ENCODE data around the gene MDK.

MDK gene

DNA sequence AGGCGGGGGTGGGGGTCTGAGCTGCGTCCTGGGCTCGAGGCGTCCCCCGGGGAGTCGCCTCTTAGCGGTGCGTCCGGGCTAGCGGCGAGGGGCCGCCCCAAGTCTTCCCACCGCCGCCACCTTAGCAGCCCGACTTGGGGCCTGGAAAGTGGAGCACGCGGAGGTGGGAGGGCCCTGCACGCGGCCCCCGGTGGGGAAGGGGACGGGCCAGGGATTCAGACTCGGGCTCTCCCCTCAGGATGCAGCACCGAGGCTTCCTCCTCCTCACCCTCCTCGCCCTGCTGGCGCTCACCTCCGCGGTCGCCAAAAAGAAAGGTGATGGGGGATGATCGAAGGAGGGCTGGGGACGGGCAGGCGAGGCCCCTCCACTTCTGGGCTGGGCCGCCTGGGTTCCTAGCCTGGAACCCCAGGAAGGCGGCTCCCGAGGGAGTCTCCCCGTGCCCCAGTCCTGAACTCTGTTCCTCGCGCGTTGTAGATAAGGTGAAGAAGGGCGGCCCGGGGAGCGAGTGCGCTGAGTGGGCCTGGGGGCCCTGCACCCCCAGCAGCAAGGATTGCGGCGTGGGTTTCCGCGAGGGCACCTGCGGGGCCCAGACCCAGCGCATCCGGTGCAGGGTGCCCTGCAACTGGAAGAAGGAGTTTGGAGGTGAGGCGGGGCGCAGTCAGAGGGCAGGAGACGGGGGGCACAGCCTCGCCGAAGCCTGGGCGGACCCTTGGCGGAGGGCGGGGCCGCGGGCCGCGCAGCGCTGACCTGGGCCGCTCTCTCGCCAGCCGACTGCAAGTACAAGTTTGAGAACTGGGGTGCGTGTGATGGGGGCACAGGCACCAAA lies 563 bp downstream of the MDK start:
- H3K4me3 ChIP-seq (ENCODE audit: low read depth, low read length): peak overlapping the region; percentile 81

DNA sequence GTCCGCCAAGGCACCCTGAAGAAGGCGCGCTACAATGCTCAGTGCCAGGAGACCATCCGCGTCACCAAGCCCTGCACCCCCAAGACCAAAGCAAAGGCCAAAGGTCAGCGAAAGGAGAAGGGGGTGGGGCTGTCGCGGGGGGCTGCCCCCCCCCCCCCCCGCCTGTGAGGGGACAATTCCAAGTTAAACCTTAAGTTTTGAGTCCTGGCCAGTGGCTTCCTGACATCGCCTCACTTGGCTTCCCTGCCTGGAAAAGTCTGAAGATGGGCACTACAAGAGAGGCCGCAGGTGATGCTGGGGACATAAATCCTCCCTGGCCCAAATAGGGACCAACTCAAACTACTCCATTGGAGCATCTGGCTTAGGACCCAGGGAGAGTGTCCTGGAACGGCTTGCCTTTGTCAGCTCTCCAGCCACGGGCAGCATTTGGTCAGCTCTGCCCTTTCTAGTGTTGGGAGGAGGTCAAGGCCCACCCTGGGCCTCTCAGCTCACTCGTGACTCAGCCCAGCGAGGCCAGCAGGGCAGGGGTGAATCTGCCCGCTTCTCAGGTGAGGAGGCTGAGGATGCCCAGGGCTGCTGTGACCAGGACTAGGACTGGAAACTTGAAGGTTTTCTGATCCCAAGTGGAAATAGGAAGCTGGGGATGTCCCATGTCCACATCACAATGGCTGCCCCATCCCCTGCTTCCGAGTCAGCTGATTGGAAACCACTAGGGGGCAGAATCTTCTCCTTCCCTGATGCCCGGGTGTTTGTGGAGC lies 1.4 kb downstream of the MDK start:
- H3K4me3 ChIP-seq (ENCODE audit: low read depth, low read length): peak overlapping the region; percentile 81

DNA sequence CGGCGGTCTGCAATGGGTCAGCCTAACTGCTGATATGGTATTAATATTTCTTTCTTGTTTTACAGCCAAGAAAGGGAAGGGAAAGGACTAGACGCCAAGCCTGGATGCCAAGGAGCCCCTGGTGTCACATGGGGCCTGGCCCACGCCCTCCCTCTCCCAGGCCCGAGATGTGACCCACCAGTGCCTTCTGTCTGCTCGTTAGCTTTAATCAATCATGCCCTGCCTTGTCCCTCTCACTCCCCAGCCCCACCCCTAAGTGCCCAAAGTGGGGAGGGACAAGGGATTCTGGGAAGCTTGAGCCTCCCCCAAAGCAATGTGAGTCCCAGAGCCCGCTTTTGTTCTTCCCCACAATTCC lies 1.9 kb downstream of the MDK start:
- H3K4me3 ChIP-seq (ENCODE audit: low read depth, low read length): no peak overlapping the region

DNA sequence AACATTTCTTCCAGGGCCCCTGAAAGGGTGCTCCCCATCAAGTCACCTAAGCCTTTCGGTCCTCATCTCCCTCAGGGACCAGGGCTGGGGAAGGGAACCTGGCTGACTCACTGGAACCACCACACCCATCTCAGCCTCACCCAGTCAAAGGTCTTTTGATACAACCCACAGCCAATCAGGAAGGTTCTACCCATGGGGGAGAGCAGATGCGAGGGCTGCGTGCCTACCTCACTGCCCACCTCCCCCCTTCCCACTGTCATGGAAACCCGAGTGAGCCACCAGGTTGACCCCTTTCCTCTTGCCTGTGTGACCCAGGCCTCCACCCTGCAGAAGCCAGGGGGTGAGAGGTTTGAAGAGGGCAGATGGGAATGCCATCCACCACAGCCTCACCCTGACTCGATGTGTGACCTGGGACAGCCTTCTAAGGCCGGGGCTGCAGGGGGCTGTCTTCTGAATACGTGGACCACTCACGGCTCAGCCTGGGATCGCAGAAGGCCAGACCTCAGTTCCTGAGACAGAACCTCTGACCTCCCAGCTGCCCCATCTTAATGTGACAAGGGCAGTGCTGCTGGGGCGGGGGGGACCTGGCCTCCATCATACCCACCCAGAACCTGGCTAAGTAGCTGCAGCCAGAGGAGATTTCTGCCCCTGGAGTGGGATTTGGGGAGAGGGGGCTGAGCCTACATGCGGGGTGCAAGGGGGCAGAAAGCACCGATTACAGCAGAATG lies 2.7 kb downstream of the MDK start:
- no peak overlapping the region for H3K4me3 ChIP-seq (ENCODE audit: low read depth, low read length)

DNA sequence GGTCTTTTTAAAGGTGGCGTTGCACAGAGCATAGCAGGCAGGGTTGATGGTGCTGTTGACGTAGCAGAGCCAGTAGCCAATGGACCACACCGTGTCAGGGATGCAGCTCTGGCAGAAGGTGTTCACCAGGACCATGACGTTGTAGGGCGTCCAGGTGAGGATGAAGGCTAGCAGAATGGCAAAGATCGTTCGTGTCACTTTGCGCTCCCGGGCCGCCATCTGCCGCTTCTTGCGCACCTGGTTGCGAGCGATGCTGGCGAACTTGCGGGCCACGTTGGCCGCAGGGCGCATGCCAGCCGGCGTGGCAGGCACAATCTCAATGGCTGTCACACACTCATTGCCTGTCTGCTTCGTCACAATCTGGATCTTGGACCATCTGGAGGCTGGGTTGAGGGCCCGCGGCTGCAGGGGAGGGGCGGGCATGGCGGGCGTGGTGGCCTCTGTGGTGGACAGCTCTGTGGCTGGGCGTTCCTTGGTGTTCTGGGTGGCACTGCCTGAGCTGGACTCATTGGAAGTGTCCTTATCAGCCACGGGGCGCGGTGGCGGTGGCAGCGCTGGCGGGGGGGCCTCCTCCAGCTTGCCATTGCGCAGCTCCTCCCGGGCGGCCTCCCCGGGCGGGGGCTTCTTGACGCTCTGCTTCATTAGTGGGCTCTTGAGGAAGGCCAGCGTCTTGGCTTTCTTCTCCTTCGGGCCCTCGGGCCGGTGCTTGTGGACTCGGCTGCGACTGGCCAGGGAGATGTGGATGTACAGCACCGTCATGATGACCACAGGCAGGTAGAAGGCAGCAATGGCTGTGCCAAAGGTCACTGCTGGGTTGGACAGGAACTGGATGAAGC lies 3.9 kb downstream of the MDK start:
- H3K4me3 ChIP-seq (ENCODE audit: low read depth, low read length): no peak overlapping the region

DNA sequence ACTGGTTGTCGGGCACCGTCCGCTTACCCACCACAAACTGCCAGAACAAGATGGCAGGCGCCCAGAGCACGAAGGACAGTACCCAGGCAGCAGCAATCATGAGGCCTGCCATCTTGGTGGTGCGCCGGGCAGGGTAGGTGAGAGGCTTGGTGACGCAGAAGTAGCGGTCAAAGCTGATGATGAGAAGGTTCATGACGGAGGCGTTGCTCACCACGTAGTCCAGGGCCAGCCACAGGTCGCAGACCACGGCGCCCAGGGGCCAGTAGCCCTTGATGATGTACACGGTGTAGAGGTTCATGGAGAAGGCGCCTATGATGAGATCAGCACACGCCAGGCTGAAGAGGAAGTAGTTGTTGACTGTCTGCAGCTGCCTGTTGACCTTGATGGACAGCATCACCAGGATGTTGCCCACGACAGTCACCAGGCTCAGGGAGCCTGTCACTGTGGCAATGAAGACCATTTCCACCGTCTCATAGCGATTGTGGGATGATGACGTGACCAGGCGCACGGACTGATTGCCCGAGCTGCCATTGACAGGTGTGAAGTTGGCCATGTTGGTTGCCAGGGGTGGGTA lies 4.6 kb downstream of the MDK start:
- H3K4me3 ChIP-seq (ENCODE audit: low read depth, low read length): no peak overlapping the region

DNA sequence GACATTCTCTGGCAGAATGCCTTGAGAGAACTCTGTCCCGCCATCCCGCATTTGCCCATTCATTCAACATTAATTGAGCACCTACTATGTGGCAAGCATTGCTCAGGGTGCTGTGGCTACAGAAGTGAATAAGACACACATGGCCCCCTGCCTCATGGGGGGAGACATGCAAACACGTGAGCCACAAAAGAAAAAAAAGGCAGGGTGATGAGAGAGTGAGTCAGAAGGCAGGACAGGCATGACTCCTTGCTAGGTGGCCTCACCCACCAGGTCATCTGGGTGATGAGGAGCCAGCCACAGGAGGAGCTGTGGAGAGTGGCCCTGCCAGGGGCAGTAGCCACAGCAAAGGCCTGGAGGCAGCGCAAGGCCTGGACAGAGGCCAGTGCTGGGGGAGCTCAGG lies 5.2 kb downstream of the MDK start:
- no peak overlapping the region for H3K4me3 ChIP-seq (ENCODE audit: low read depth, low read length)

DNA sequence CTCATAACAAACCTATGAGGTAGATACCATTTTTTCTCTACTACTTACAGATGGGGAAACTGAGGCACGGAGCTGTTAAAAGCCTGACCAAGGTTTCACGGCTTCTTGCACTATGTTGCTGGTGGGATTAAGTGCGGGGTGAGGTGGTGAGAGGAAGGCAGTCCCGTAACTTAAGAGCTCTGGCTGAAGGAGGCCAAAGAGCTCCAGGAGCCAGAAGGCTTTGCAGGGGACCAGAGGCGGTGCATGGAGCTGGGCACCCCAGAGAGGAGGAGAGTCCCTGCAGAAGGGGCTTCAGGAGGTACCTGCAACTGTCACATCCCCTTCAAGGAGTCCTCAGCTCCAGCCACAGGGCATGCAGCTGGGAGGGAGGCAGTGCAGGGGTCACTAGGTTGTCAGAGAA lies 6.0 kb downstream of the MDK start:
- no peak overlapping the region for H3K4me3 ChIP-seq (ENCODE audit: low read depth, low read length)

DNA sequence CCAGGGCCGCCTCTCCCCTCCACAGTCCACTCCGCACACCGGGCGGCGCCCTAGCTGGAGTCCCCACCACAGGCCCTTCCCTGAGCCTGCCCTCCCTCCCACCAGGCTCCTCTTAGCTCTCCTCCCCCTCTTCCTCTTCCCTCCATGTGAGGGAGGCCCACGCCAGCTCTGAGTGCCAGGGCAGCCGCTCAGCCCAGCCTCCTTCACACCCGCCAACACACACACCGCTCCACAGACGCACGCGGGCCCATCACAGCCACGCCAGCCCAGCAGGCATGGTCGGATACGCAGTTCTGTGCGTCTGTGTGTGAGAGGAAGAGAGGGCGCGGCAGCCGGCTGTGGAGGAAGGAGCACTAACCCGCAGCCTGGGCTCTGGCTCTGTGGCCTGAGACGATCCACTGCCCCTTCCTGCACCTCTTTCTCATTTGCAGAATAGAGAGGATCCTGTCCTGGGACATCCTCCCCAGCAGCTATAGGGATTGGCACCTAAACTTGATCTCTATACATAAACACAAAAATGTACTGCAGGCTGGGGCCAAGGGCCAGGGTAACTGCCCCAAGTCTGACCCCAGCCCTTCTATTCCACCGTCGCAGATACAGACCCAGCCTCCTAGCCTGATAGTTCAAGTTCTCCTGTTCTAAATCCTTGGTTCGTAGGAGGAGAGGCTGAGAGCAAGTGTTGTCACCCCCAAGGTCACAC lies 6.6 kb downstream of the MDK start:
- H3K4me3 ChIP-seq (ENCODE audit: low read depth, low read length): no peak overlapping the region

DNA sequence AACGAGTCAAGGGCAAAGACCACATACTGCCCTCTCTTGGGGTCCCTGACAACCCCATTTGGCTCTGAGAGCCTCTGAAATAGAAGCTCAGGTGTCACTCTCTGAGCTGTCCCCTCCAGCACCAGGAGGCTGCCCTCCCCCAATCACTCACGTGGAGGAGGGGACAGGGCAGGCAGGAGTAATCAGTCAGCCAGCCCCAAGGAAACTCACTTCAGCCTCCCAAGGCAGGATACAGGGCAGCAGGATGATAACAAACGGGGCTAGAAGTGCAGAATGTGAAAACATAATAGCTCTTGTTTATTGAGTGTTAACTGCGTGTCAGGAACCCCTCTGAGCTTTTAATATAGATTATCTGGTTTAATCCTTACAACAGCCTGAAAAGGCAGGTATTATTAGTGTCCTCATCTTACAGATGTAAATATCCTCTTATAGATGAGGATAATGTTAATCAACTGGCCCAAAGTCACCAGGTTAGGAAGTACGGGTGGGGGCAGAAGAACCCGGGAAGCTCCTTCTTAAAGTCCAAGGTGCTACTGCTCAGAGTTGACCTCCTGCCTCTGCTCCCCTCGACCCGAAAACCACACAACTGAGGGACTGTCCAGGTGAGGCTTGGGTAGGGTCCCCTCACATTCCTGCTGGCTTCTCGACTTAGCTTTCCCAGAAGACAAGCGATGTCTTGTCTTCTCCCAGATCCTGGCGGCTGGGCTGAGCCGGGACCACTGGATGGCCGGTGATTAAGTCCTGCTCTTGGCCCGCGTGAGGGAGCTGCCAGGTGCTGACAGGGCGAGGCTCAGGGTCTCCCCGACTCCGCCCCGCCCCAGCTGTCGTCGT lies 7.4 kb downstream of the MDK start:
- H3K4me3 ChIP-seq (ENCODE audit: low read depth, low read length): no peak overlapping the region

DNA sequence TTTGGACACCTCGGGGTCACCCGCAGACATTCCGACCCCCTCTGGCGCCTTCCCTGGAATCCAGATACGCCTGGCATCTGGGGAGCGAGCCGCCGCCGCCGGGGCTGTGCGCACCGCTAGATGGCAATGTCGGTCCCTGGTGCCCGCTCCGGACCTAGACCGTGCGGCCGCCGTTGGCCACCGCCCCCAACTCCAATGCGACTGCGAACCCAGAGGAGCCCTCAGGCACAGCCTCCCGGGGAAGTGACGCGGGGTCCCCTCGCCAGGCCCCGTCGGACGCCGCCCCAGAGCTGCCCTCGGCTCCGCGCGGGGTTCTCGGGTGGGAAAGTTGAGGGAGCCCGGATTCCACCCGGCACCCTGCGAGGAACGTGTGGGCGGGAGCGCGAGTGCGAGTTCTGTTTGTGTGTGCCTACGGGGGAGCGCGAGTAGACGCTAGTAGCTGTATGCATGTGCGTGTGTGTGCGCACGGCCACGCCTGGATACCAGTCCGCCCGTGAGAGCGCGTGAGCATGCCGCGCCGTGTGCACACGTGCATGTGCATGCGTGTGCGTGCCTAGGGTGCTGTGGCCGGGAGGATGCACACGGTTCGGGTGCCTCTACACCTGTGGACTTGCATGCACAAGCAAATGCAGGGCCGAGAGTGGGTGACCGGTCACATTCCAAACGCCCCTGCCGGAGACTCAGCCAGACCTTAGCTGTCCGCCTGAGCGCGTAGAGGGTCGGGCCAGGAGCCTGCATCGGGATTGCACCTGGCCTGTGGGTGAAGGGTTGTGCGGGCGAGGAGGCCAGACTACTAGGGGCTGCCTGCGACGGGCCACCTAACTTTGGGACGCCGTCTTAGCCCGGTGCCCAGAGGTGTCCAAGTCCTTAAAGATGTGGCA lies 8.2 kb downstream of the MDK start:
- H3K4me3 ChIP-seq (ENCODE audit: low read depth, low read length): peak overlapping the region; percentile 43

DNA sequence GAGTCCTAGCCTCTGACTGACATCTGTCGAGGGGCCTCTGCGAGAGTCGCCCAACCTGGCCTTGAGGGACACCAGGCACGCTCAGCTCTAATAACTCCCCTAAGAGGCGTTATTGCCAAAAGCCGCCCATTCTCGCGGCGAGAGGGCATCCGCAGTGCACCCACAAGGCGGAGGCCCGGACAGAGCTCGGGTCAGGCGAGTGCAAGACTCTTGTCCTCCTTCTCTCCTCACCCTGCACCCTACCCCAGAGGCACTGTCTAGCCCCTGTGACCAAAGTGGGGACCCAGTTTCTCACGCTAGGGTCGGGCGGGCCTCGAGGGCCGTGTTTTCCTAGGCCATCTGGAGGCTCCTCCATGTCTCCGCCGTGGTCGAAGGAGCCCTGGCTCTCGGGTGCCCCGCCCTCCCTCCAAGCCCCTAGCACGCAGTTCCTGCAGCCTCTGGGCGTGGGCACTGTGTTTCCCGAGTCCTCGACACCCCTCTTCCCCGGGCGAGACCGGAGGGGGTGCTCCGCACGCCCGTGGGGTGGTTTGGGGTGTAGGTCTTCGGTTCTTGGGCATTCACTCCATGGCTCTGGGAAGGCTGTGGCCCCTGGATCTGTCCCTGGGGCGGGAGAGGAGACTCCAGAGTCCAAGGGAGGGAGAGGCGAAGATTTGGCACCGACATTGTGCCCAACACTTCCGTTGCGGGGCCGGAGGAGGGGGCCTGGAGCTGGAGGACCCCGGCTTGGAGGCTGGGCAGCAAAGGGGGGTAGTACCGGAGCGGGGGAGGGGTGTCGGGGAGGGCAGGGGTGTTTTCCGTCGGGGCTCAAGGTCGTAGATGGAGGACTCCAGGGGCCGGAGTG lies 9.1 kb downstream of the MDK start:
- no peak overlapping the region for H3K4me3 ChIP-seq (ENCODE audit: low read depth, low read length)

DNA sequence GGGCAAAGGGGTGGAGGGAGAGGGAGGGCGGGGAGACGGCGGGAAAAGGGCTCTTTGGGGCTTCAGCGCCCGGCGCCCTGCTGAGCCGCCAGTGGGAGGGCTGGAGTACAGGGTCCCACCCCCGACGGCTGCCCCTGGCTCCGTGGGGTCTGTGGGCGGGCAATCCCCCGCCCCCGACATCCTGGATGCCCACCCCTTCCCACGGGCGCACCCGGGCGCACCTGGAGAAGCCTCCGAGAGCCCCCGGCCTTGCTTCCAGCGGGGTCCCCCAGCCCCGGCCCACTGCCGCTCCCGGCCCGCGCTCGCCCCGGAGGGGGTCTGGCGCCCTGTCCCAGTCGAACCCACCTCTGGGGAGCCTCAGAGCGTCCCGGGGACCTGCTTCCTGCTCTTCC lies 9.7 kb downstream of the MDK start:
- peak overlapping the region; percentile 20 for H3K4me3 ChIP-seq (ENCODE audit: low read depth, low read length)

DNA sequence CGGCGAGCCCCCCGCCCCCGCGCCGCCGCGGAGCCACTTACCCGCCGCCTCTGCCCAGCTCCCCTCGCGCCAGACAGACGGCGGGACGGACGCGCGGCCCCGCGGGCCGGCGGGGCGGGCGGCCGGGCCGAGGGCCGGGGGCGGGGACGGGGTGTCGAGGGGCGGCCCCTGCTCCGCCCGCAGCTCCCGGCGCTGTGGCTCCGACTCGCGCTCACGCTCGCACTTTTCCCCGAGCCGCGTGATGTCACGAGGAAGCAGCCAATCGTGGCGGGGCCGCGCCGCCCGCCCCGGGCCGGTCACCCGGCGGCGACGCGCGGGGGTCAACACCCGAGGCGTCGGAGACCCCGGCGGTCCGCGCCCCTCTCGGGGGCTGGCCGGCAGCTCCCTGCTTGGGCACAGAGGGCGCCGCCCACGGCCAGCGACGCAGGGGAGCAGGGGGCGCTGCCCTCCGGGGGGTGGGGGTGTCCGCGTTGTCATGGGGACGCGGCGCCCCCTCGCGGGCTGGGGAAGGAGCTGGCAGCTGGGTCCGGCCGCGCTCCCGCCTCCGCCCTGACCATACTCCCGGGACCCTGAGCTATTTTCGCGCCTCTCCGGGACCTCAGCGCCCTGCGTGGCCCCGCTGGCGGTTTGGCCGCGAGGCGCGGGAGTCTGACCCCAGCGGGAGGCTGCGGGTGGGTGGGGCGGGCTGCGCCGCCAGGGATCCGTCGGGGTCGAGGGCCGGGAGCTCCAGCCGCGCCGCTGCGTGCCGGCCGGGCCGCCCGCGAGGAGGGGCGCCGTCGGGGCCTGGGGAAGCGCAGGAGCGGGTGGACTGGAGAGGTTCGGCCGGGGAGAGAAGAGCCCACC lies 10.3 kb downstream of the MDK start, which contains the start of gene CHRM4:
Gene CHRM4, minus strand, starts transcription at position 199 of the 843 bp plus-strand sequence. CDS start 5,219 bp downstream, outside the sequence.
- H3K4me3 ChIP-seq (ENCODE audit: low read depth, low read length): peak within 1 kb of the TSS; percentile 48

DNA sequence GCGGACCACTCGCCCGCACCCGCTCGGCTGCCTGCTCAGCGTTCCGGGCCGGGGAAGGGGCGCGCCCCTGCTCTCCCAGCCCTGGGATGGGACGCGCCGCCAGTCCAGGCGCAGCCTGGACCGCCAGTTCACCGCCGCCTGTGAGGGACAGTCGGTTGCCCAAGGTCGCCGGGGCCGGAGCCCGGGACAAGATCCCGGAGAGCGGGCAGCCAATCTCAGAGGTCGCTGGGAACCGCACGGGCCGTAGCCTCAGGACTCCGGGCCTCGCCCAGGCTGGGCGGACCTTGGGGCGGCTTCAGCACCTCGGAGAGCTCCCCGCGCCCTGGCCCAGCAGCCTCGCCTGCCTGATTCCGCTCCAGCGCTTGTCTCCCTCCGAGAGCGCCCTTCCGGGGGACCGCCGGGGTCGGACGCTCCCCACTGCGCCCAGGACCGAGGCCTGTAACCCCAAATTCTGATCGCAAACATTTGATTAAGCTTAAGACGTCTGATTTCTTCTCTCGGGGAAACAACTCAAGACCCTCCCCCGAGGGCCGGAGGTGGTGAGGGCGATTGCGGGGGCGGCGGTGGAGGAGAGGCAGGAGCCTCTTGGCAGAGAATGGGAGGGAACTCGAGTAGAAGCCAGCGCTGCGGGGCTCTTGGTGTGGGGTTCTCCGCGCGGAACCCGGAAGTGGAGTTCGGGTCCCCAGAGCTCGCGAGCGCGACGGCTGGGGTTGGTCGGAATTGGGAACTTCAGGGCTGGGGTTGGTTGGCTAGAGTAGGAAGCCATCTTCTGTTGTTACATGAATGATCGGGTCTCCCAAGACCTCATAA lies 11.2 kb downstream of the MDK start:
- peak overlapping the region; percentile 48 for H3K4me3 ChIP-seq (ENCODE audit: low read depth, low read length)

Measured in iPS-11a (cell line).